AG04450 (cell line): Measurements from ENCODE around the gene LRRTM4. TPM values are rescaled to one million over a fixed set of nuclear protein-coding genes. Genes with fewer than 3 reads are reported as not detected.

Experiments used
- CTCF ChIA-PET: fragments of 300-600, 350-600 bp; formaldehyde crosslinking; extraction: SDS; loops from one replicate; lab custom pipeline; 2022; ENCODE audit warnings: antibody characterized with exemption, inconsistent platforms; lab: Charles Lee
- POLR2A ChIA-PET: fragments of 350-600 bp; formaldehyde crosslinking; extraction: SDS; loops from one replicate; lab custom pipeline; 2021; ENCODE audit warnings: antibody characterized with exemption, inconsistent platforms; lab: Yijun Ruan, JAX
- DNase-seq: peaks from one replicate; pipeline ENCODE4 v3.0.0-alpha.2; 2011; ENCODE audit warnings: low read depth, low spot score
- H3K27ac ChIP-seq: one replicate; pipeline ENCODE4 v1.5.1; 2012; ENCODE audit warnings: low read depth, low read length, control low read depth
- H3K27me3 ChIP-seq: one replicate; pipeline ENCODE4 v1.6.0; 2012; ENCODE audit warnings: low read length; ENCODE audit not compliant: control insufficient read depth, insufficient read depth
- H3K4me3 ChIP-seq: 2 replicates; pipeline ENCODE4 v1.5.1; 2011; ENCODE audit warnings: mild to moderate bottlenecking, low read depth, low read length, control low read depth
- H3K9me3 ChIP-seq: 2 replicates; pipeline ENCODE4 v1.5.1; 2012; ENCODE audit warnings: low read length; ENCODE audit not compliant: control insufficient read depth, insufficient read depth
- polyA plus RNA-seq: library from polyadenylated mRNA; depleted of rRNA; stranded (reverse); fragments of >200 nt; gene quantifications from 2 replicates; pipeline ENCODE4 v1.2.3, GENCODE V29; 2011
- TF ChIP-seq, protein P1 (sequence below): IDR thresholded peaks from 2 replicates; pipeline ENCODE4 v1.5.1; 2011; ENCODE audit warnings: low read depth, low read length, control low read depth, inconsistent platforms

LRRTM4 gene
- polyA plus RNA-seq, 1 experiment = not detected

DNA sequence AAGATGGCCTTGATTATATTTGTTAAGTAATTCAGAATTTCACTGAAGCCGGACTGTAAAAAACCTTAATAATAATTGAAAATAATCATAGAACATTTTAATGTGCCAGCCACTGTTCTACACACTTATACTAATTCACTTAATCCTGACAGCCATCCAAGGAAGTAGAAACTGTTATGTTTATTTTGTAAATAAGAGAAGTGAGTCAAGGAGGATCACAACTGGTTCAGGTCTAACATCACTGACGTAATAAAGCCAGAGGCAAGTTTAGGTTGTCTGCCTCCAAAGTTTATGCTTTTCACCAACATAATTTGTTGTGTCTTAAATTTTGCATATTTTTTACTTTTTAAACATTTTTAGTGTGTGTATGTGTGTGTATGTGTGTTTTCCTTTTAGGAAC, 436.1 kb downstream of the LRRTM4 start:
- POLR2A ChIA-PET = no interaction called here
- DNase-seq = no peak
- no peak overlapping the region for H3K4me3 ChIP-seq
- no peaks in the 10 kb centered on the region for H3K9me3 ChIP-seq
- CTCF ChIA-PET = no interaction called here
- no peaks in the 10 kb centered on the region for H3K27me3 ChIP-seq
- TF ChIP-seq, protein P1, sequence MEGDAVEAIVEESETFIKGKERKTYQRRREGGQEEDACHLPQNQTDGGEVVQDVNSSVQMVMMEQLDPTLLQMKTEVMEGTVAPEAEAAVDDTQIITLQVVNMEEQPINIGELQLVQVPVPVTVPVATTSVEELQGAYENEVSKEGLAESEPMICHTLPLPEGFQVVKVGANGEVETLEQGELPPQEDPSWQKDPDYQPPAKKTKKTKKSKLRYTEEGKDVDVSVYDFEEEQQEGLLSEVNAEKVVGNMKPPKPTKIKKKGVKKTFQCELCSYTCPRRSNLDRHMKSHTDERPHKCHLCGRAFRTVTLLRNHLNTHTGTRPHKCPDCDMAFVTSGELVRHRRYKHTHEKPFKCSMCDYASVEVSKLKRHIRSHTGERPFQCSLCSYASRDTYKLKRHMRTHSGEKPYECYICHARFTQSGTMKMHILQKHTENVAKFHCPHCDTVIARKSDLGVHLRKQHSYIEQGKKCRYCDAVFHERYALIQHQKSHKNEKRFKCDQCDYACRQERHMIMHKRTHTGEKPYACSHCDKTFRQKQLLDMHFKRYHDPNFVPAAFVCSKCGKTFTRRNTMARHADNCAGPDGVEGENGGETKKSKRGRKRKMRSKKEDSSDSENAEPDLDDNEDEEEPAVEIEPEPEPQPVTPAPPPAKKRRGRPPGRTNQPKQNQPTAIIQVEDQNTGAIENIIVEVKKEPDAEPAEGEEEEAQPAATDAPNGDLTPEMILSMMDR = no peak
- H3K27ac ChIP-seq = no peak overlapping the region

DNA sequence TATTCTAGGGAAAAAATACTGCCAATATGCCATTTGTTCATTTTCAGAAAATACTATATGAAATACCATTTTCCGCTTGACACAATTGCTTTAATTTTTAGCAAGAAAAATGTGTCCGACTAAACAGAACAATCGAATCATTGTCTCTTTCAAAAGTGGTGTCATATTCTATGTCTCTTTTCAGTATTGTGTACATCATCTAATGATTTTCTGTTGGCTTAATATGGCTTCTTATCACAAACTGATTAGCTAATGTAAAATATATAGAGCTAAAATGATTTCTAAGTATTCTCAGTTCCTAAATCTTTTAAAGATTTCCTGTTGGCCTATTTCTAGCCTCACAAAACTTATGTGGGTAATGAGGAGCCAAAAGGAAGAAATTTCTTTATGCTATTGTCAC, 436.6 kb downstream of the LRRTM4 start:
- no peaks in the 10 kb centered on the region for H3K27me3 ChIP-seq
- H3K4me3 ChIP-seq = no peak overlapping the region
- no peak for DNase-seq
- ChIA-PET CTCF (no interaction called here), POLR2A (no interaction called here)
- no peaks in the 10 kb centered on the region for H3K9me3 ChIP-seq
- TF ChIP-seq, protein P1 = no peak
- no peak overlapping the region for H3K27ac ChIP-seq

DNA sequence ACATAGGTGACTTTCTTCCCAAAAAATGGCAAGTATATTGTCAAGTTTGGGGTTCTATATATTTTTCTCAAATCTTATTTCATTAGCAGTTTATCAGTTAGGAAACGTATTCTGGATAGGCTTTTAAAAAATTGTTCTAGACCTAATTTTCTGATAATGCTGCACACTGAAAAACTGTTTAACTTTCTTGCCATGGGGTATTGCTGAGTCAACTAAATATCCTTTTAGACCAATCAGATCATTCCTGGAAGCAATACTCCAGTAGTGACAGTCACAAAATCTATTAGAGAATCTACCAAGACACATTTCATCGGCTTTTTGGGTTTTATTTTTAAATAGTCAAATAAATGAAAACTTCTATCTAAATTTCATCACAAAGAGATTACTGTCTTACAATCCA, 440.6 kb downstream of the LRRTM4 start:
- Histone ChIP-seq H3K27ac (no peak overlapping the region), H3K9me3 (no peaks in the 10 kb centered on the region), H3K4me3 (no peak overlapping the region), H3K27me3 (no peaks in the 10 kb centered on the region)
- no peak for DNase-seq
- POLR2A ChIA-PET = no interaction called here
- CTCF ChIA-PET = no interaction called here
- TF ChIP-seq, protein P1 = no peak

DNA sequence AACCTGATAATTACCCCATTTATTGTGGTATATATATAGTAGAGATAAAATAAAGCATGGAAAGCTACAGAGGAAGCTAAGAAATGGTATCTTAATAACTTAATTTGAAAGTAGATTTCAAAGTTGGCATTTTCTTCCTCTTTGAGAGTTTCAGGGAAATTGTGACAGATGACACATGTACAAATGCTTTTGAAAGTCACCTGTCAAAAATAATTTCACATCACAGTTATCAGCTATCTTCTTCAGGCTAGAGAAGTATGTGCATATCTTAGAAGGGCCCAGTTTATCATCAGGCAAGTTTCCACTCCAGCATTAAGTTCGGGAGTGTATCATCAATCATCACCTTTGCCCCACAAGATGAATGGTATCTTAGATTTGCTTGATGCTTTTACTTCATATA, 457.9 kb downstream of the LRRTM4 start:
- no peaks in the 10 kb centered on the region for H3K27me3 ChIP-seq
- no peak overlapping the region for H3K27ac ChIP-seq
- TF ChIP-seq, protein P1 = no peak
- no peak overlapping the region for H3K4me3 ChIP-seq
- DNase-seq = no peak
- ChIA-PET CTCF (no interaction called here), POLR2A (no interaction called here)
- H3K9me3 ChIP-seq = no peaks in the 10 kb centered on the region

DNA sequence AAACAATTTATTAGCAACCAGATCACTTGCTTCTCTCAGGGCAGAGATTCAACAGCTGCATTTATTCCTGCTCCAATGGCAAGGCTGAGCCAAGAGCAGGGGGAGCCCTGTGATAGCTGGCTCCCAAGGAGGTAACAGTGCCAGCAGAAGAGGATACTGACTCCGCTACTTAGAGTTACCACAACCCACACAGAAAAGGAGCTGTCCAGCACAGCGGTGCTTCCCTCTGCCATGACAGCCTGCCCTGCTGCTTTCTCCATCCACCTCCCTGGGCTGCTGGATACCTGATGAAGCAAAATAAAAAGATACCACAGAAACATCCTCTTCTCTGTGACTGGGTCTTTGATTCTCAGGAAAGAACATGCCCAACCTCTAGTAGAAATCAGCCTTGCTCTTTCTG, 467.2 kb downstream of the LRRTM4 start:
- Histone ChIP-seq H3K27ac (no peak overlapping the region), H3K9me3 (no peaks in the 10 kb centered on the region), H3K27me3 (no peaks in the 10 kb centered on the region), H3K4me3 (no peak overlapping the region)
- CTCF ChIA-PET = no interaction called here
- no peak for DNase-seq
- POLR2A ChIA-PET = no interaction called here
- TF ChIP-seq, protein P1 = no peak
